Mucosa of descending colon (tissue), 3 donors: Measurements from ENCODE around the gene PIK3R2. TPM values are rescaled to one million over a fixed set of nuclear protein-coding genes. Genes with fewer than 3 reads are reported as not detected.
A peak's percentile ranks its signal among the peaks of the same experiment; 100 is the strongest.

Source experiments
- ATAC-seq: fragments of 200-7000 bp; cut with Tn5 transposase; one replicate; pipeline ENCODE4 v1.9.1; 2020; ENCODE audit warnings: mild to moderate bottlenecking, moderate library complexity
- DNase-seq, 3 donors: peaks; one replicate each; pipeline ENCODE4 v3.0.0-alpha.2; 2020
- H3K36me3 ChIP-seq: fragments of 200-600 bp; one replicate; pipeline ENCODE4 v1.8.0; 2021; ENCODE audit warnings: low read depth, mild to moderate bottlenecking
- H3K4me1 ChIP-seq: fragments of 200-600 bp; one replicate; pipeline ENCODE4 v1.8.0; 2021; ENCODE audit warnings: low read depth, mild to moderate bottlenecking
- H3K4me3 ChIP-seq: fragments of 200-600 bp; one replicate; pipeline ENCODE4 v1.8.0; 2021; ENCODE audit warnings: mild to moderate bottlenecking
- H3K9me3 ChIP-seq: fragments of 200-600 bp; one replicate; pipeline ENCODE4 v1.8.0; 2021; ENCODE audit warnings: mild to moderate bottlenecking
- intact Hi-C, 2 donors: fragments of 100-400 bp; cut with DNase I in 1 of 2; cut with micrococcal nuclease in 1 of 2; formaldehyde crosslinking; loops; one replicate each; pipeline versions ENCODE4 v1.11.0 to v1.11.1; 2022; cut with DNase I, micrococcal nuclease
- total RNA-seq, 3 donors: library from RNA; stranded (reverse); fragmentation: NEBNext Ultra II Directional in 2 of 3; extraction: Animal tissue kit (Norgen Biotek cat#: 25700) in 2 of 3; gene quantifications; one replicate each; pipeline versions ENCODE4 v1.2.1 to v1.2.4, GENCODE V29; 2021 to 2023
- TF ChIP-seq, protein P1 (sequence below): fragments of 200-600 bp; IDR thresholded peaks from one replicate; pipeline ENCODE4 v1.8.0; 2022; ENCODE audit warnings: antibody characterized with exemption, mild to moderate bottlenecking
- donor health status: DM: no; HTN: no; CAD: no; lungs with moderate emphysema.
- donor health status: DM: no; HTN: no; CAD: no.
- donor health status: DM: no; HTN: yes; CAD: no.

PIK3R2 gene
- total RNA-seq, 3 donors from 2014 or later = 31.6 to 40.0 (median 35.2) TPM

DNA sequence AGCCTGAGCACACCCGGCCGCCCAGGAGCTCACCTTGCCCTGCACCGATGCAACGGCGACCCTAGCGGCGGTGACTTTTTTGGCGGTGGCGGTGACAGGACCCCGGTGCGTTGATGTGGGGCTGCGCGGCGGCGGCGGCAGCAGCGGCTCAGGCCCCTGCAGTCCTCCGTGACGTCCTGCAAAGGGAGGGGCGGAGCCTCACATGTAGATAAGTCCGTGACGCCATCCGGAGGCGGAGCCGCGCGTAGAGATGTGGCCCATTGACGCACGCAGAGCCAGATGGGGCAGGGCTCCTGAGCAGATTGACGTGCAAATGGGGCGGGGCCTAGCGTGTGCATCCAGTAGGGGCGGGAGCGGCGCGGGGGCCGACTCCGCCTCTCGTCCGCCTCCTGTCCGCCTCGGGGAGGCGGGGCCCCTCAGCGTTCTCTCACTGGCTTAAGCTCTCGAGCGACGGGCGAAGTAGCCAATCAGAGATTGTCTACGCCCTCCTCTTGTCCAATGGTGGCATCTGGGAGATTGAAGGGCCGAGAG lies 51.0 kb downstream of the PIK3R2 start, which contains the start of gene RAB3A:
TSS of gene RAB3A (minus strand) at position 180 of the 531 bp plus-strand sequence. CDS start 1,302 bp downstream, outside the sequence.
- Histone ChIP-seq H3K4me3 (peak within 1 kb of the TSS; percentile 26), H3K9me3 (no peaks in the 10 kb centered on the region), H3K36me3 (peaks cover 5% of the 10 kb centered on the region), H3K4me1 (peaks cover 9% of the 10 kb centered on the region)
- TF ChIP-seq, protein P1, sequence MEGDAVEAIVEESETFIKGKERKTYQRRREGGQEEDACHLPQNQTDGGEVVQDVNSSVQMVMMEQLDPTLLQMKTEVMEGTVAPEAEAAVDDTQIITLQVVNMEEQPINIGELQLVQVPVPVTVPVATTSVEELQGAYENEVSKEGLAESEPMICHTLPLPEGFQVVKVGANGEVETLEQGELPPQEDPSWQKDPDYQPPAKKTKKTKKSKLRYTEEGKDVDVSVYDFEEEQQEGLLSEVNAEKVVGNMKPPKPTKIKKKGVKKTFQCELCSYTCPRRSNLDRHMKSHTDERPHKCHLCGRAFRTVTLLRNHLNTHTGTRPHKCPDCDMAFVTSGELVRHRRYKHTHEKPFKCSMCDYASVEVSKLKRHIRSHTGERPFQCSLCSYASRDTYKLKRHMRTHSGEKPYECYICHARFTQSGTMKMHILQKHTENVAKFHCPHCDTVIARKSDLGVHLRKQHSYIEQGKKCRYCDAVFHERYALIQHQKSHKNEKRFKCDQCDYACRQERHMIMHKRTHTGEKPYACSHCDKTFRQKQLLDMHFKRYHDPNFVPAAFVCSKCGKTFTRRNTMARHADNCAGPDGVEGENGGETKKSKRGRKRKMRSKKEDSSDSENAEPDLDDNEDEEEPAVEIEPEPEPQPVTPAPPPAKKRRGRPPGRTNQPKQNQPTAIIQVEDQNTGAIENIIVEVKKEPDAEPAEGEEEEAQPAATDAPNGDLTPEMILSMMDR = peak; percentile 43
- DNase-seq (peak; percentile 99 to 100 (median 100)), ATAC-seq (peak; percentile 96)
- intact Hi-C loops = loop anchor here in 1 of 2 donors (1.0 to 10.0 kb wide), 2 partner anchors 11 to 51 kb away; partner anchors contain the start of gene MPV17L2

DNA sequence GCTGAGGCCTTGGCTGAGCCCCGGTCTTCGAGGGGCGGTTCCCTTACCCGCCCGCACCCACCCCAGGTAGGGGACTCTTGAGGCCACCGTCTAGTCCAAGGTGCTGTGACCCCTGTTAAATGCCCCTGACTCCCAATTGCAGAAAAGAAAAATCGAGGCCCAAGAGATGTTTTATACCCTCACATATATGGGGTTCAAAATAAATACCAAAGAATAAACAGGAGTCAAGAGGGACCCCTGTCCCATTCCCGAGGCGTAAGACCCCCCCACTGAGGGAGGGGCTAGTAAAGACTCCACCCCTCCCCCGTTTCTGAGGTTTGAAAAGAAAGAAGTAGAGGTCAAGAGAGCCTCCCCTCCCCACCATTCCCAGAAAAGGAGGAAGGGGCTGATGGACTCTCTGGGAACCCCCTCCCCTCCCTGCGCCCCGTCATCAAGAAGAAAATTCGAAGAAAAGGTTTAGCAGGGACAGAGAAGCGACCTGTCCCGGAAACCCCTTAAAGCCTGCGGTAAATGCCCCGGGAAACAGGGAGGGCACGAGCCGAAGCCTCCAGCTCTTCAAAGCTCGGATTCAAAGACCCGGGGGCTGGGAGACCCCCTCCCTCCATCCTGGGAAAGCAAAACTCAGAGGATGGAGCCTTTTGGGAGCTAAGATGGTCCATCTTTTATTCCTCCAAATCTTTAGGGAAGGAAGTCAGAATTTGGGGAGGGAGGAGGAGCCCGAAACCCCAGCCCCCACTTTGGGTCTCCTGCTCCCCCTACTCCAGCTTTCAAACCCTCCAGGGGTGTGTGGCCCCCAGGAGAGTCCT lies 51.6 kb downstream of the PIK3R2 start:
- Histone ChIP-seq H3K4me1 (peaks cover 9% of the 10 kb centered on the region), H3K36me3 (peaks cover 5% of the 10 kb centered on the region), H3K9me3 (no peaks in the 10 kb centered on the region), H3K4me3 (peak overlapping the region; percentile 26)
- DNase-seq = peak in 2 of 3 donors; percentile 74 to 85
- TF ChIP-seq, protein P1 = no peak
- peak; percentile 7 for ATAC-seq
- intact Hi-C loops = loop anchor here in 1 of 2 donors (1.0 to 10.0 kb wide), 2 partner anchors 11 to 50 kb away; partner anchors contain the start of gene MPV17L2

DNA sequence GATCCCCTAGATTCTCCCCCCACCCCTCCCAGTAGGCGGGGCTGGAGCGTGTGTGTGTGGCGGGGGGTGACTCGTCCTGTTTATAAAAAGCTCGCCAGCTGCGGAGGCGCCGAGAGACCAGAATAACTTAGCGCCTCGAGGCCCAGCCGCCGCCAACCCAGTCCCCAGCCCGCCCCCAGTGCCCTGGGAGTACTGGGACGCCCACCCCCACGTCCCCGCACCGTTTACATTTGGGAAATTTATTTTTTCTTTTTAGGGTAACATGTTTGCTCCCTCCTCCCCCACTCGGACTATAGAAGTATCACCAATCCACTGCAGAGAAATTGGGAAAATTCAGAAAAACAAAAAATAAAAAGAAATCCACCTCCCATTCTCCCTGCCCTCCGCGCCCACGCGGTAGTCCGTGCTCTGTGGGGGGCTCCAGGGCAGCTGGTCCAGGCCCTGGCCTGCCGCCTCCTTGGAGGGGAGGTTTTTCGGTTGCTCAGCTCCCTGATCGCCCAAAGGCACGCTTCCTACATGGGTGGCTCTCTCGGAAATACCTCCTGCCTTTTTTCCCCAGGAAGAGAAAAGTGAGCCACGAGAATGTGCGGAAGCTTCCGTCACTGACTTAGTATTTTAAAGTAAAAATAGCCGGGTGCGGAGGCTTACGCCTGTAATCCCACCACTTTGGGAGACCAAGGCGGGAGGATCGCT lies 52.4 kb downstream of the PIK3R2 start:
- Histone ChIP-seq H3K36me3 (peaks cover 5% of the 10 kb centered on the region), H3K4me1 (peaks cover 9% of the 10 kb centered on the region), H3K4me3 (no peak overlapping the region), H3K9me3 (no peaks in the 10 kb centered on the region)
- intact Hi-C loops = loop anchor here in 1 of 2 donors (10.0 kb wide), 1 partner anchor 49 kb away; a partner anchor contains a TSS
- DNase-seq = peak; percentile 83 to 88 (median 85)
- TF ChIP-seq, protein P1 = no peak
- ATAC-seq = peak; percentile 5

DNA sequence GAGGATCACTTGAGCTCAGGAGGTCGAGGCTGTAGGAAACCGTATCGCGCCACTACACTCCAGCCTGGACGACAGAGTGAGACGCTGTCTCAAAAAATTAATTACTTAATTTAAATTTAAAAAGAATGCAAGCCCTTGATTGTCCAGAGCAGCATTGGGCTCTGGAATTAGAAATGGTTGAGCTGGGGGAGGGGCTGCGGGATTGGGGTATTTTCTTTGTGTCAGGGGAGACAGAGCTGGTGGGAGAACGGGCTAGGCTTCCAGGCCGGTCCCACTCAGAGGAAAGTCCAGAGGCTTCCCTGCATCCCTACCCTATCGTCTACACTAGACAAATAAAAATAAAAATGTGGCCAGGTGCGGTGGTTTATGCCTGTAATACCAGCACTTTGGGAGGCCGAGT lies 53.1 kb downstream of the PIK3R2 start:
- peaks cover 5% of the 10 kb centered on the region for H3K36me3 ChIP-seq
- H3K4me3 ChIP-seq = no peak overlapping the region
- ATAC-seq (no peak), DNase-seq (no peak)
- TF ChIP-seq, protein P1 = no peak
- intact Hi-C loops = loop anchor here in 1 of 2 donors (10.0 kb wide), 1 partner anchor 49 kb away; a partner anchor contains a TSS
- peaks cover 9% of the 10 kb centered on the region for H3K4me1 ChIP-seq
- H3K9me3 ChIP-seq = no peaks in the 10 kb centered on the region
